HCT116 (cell line): ENCODE measurements around the gene RIMS1.

Source experiments
- ATF3 ChIP-seq: IDR thresholded peaks from 2 replicates; pipeline ENCODE4 v1.6.1; 2012
- CTCF ChIP-seq, 3 experiments: fragments of 200-600 bp in 1 of 3; sonication (generic) in 1 of 3; IDR thresholded peaks in 2 of 3; conservative IDR thresholded peaks in 1 of 3; 2 replicates each; pipeline ENCODE4 v1.5.1; 2012 to 2017; ENCODE audit warnings: low read depth in 2 of 3, low read length in 2 of 3, antibody characterized with exemption in 1 of 3, borderline replicate concordance in 1 of 3, control low read depth in 1 of 3, mild to moderate bottlenecking in 1 of 3, mixed read lengths in 1 of 3, mixed run types in 1 of 3, moderate library complexity in 1 of 3; ENCODE audit not compliant: insufficient read depth in 1 of 3
- EGR1 ChIP-seq: IDR thresholded peaks from 2 replicates; pipeline ENCODE4 v1.6.1; 2012; ENCODE audit warnings: low read depth
- EZH2phosphoT487 ChIP-seq: fragments of 200-600 bp; IDR thresholded peaks from 2 replicates; pipeline ENCODE4 v1.6.1; 2018; ENCODE audit warnings: antibody characterized with exemption, borderline replicate concordance
- MAX ChIP-seq: IDR thresholded peaks from 2 replicates; pipeline ENCODE4 v1.6.1; 2012
- POLR2A ChIP-seq: IDR thresholded peaks from 2 replicates; pipeline ENCODE4 v1.7.0; 2011; ENCODE audit warnings: borderline replicate concordance; ENCODE audit not compliant: insufficient read depth, insufficient read length; ENCODE audit errors: extremely low read depth
- POLR2AphosphoS5 ChIP-seq: IDR thresholded peaks from 2 replicates; pipeline ENCODE4 v1.6.1; 2011; ENCODE audit warnings: mild to moderate bottlenecking, low read depth, low read length, moderate library complexity
- SRF ChIP-seq: IDR thresholded peaks from 2 replicates; pipeline ENCODE4 v1.6.1; 2012; ENCODE audit warnings: low read depth
- ZBTB33 ChIP-seq: IDR thresholded peaks from 2 replicates; pipeline ENCODE4 v1.6.1; 2011; ENCODE audit warnings: mild to moderate bottlenecking, low read length, moderate library complexity; ENCODE audit not compliant: insufficient replicate concordance; ENCODE audit errors: extremely low read depth

- TF ChIP-seq CTCF (IDR thresholded peaks at IDR 0.05 in 2 of 3, conservative IDR thresholded peaks at IDR 0.05 in 1 of 3; ENCODE audit: borderline replicate concordance in 1 of 3, insufficient read depth in 1 of 3, low read depth in 2 of 3, low read length in 2 of 3) (no peak), EZH2phosphoT487 (no peak), MAX (no peak), POLR2AphosphoS5 (no peak), SRF (no peak), ZBTB33 (no peak), POLR2A (no peak), ATF3 (no peak), EGR1 (no peak)
Measured at GRCh38 chr6:72382602-72383529, 496.5 kb downstream of the RIMS1 start.
